ENCODE data around the gene SRGAP1. TPM values are rescaled to one million over a fixed set of nuclear protein-coding genes. Genes with fewer than 3 reads are reported as not detected.

The SRGAP1 gene
- total and polyA plus RNA-seq, 9 of the 15 experiments (the other 6 are each of a cell fraction or from before 2014, with no cell fraction given): 0.01 to 0.13 (median 0.04) TPM; not detected in 3

DNA sequence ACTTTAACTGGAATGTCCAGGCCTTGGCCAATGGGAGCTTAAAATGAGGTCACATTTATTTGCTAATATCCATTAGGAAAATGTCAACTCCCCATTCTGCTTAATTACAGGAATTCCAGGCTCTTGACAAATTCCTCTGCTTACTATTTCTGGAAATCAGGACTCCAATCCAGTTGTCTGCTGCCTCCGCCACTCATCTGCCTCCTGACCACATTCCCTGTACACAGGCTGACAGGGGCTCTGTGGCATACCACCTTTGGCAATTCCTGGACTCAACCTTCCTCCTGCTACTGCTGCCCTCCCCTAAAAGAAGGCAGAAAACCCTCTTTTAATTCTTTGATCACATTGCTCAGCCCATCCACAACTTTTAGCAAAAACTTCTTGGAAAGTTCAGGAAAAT lies 339.7 kb downstream of the SRGAP1 start:
- H3K79me2 ChIP-seq (ENCODE audit: control insufficient read depth, insufficient read depth, low read length): no peaks in the 10 kb centered on the region
- ATAC-seq (no peak), DNase-seq (ENCODE audit: extremely low read depth in 1 of 4, low spot score in 3 of 4) (no peak), FAIRE-seq (no peak)
- H3K27me3 ChIP-seq (ENCODE audit: control insufficient read depth in 2 of 2, insufficient read depth in 2 of 2, low read length in 2 of 2): no peaks in the 10 kb centered on the region; a peak in 1 of 5 replicates
- intact Hi-C loops (cut with micrococcal nuclease): no loop called here
- no peaks in the 10 kb centered on the region for H3K9me3 ChIP-seq (replicated peaks; ENCODE audit: control insufficient read depth, insufficient read depth, low read depth, low read length)
- no peaks in the 10 kb centered on the region for H3K9me1 ChIP-seq (ENCODE audit: control insufficient read depth, insufficient read depth, low read length)
- ChIA-PET POLR2A (interaction anchor here (1.2 kb wide), 1 partner anchor 10 kb away, joined by 3 read pairs; no protein-coding TSS in a partner anchor), CTCF (ENCODE audit: low intra/inter-chr PET ratio) (no interaction called here)
- no peak overlapping the region for H3K27ac ChIP-seq (ENCODE audit: extremely low read depth, low read depth, low read length)
- H3K4me3 ChIP-seq: no peak overlapping the region
- H3K9ac ChIP-seq (ENCODE audit: insufficient read depth in 1 of 2, low read depth in 2 of 2, low read length in 2 of 2): no peak overlapping the region
- no peak overlapping the region for H2AFZ ChIP-seq (ENCODE audit: low read depth, low read length)
- H3K4me2 ChIP-seq (ENCODE audit: insufficient read depth, low read length): no peak overlapping the region
- no peaks in the 10 kb centered on the region for H3K4me1 ChIP-seq (replicated peaks in 1 of 2; ENCODE audit: control insufficient read depth in 2 of 2, insufficient read depth in 2 of 2, low read length in 2 of 2)
- no peak for TF ChIP-seq ARHGAP35 (IDR thresholded peaks at IDR 0.05; ENCODE audit: partially characterized antibody)
- TF ChIP-seq TOE1 (IDR thresholded peaks at IDR 0.05; ENCODE audit: borderline replicate concordance): no peak
- no peak for TF ChIP-seq TOE1 (CRISPR knock-in tag; IDR thresholded peaks at IDR 0.05; ENCODE audit: borderline replicate concordance, low read depth)
- TF ChIP-seq, protein P1, sequence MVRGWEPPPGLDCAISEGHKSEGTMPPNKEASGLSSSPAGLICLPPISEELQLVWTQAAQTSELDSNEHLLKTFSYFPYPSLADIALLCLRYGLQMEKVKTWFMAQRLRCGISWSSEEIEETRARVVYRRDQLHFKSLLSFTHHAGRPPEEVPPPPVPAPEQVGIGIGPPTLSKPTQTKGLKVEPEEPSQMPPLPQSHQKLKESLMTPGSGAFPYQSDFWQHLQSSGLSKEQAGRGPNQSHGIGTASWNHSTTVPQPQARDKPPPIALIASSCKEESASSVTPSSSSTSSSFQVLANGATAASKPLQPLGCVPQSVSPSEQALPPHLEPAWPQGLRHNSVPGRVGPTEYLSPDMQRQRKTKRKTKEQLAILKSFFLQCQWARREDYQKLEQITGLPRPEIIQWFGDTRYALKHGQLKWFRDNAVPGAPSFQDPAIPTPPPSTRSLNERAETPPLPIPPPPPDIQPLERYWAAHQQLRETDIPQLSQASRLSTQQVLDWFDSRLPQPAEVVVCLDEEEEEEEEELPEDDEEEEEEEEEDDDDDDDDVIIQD (CRISPR knock-in tag; IDR thresholded peaks at IDR 0.05): no peak
- TF ChIP-seq KLF13 (tag; IDR thresholded peaks at IDR 0.05; ENCODE audit: borderline replicate concordance, low read depth): no peak
- TF ChIP-seq, protein P2, sequence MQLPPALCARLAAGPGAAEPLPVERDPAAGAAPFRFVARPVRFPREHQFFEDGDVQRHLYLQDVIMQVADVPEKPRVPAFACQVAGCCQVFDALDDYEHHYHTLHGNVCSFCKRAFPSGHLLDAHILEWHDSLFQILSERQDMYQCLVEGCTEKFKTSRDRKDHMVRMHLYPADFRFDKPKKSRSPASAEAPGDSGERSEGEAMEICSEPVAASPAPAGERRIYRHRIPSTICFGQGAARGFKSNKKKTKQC (CRISPR knock-in tag; IDR thresholded peaks at IDR 0.05): no peak
- TF ChIP-seq POLR2AphosphoS2 (IDR thresholded peaks at IDR 0.05; ENCODE audit: low read length): no peak
- TF ChIP-seq, protein P3, sequence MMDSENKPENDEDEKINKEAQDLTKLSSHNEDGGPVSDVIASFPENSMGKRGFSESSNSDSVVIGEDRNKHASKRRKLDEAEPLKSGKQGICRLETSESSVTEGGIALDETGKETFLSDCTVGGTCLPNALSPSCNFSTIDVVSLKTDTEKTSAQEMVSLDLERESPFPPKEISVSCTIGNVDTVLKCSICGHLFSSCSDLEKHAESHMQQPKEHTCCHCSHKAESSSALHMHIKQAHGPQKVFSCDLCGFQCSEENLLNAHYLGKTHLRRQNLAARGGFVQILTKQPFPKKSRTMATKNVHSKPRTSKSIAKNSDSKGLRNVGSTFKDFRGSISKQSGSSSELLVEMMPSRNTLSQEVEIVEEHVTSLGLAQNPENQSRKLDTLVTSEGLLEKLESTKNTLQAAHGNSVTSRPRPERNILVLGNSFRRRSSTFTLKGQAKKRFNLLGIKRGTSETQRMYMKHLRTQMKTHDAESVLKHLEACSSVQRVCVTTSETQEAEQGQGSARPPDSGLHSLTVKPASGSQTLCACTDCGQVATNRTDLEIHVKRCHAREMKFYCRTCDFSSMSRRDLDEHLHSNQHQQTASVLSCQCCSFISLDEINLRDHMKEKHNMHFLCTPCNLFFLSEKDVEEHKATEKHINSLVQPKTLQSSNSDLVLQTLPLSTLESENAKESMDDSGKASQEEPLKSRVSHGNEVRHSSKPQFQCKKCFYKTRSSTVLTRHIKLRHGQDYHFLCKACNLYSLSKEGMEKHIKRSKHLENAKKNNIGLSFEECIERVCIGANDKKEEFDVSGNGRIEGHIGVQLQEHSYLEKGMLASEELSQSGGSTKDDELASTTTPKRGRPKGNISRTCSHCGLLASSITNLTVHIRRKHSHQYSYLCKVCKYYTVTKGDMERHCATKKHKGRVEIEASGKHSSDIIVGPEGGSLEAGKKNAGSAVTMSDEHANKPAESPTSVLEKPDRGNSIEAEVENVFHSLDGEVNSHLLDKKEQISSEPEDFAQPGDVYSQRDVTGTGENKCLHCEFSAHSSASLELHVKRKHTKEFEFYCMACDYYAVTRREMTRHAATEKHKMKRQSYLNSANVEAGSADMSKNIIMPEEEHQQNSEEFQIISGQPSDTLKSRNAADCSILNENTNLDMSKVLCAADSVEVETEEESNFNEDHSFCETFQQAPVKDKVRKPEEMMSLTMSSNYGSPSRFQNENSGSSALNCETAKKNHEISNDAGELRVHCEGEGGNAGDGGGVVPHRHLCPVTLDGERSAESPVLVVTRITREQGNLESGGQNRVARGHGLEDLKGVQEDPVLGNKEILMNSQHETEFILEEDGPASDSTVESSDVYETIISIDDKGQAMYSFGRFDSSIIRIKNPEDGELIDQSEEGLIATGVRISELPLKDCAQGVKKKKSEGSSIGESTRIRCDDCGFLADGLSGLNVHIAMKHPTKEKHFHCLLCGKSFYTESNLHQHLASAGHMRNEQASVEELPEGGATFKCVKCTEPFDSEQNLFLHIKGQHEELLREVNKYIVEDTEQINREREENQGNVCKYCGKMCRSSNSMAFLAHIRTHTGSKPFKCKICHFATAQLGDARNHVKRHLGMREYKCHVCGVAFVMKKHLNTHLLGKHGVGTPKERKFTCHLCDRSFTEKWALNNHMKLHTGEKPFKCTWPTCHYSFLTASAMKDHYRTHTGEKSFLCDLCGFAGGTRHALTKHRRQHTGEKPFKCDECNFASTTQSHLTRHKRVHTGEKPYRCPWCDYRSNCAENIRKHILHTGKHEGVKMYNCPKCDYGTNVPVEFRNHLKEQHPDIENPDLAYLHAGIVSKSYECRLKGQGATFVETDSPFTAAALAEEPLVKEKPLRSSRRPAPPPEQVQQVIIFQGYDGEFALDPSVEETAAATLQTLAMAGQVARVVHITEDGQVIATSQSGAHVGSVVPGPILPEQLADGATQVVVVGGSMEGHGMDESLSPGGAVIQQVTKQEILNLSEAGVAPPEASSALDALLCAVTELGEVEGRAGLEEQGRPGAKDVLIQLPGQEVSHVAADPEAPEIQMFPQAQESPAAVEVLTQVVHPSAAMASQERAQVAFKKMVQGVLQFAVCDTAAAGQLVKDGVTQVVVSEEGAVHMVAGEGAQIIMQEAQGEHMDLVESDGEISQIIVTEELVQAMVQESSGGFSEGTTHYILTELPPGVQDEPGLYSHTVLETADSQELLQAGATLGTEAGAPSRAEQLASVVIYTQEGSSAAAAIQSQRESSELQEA (IDR thresholded peaks at IDR 0.05; ENCODE audit: low read depth): no peak
- no peak for TF ChIP-seq EP400 (IDR thresholded peaks at IDR 0.05)
- 5% methylated on average over 1 of the region's 1 CpG for WGBS (ENCODE audit: insufficient coverage, low coverage, missing lambda C conversion rate)
- in situ Hi-C loops (cut with MboI): no loop called here
- no peaks in the 10 kb centered on the region for H3K36me3 ChIP-seq (ENCODE audit: control insufficient read depth, insufficient read depth, low read length)
- no peaks in the 10 kb centered on the region for H4K20me1 ChIP-seq (replicated peaks; ENCODE audit: control insufficient read depth, insufficient read depth, low read length)
- BruUV-seq (replicated peaks): no TSS peak

Data from K562 (cell line).